B cell (primary cell): ENCODE measurements around the gene GAP43.

Experiments used
- EZH2 ChIP-seq: IDR thresholded peaks from 2 replicates; pipeline ENCODE4 v1.6.1; 2012; ENCODE audit warnings: borderline replicate concordance, low read depth, mild to moderate bottlenecking, moderate library complexity, low read length; ENCODE audit not compliant: insufficient read depth, poor library complexity, severe bottlenecking
- TF ChIP-seq, protein P1 (sequence below): fragments of 200-600 bp; IDR thresholded peaks from one replicate; pipeline ENCODE4 v1.8.0; 2022; ENCODE audit warnings: antibody characterized with exemption, mild to moderate bottlenecking

DNA sequence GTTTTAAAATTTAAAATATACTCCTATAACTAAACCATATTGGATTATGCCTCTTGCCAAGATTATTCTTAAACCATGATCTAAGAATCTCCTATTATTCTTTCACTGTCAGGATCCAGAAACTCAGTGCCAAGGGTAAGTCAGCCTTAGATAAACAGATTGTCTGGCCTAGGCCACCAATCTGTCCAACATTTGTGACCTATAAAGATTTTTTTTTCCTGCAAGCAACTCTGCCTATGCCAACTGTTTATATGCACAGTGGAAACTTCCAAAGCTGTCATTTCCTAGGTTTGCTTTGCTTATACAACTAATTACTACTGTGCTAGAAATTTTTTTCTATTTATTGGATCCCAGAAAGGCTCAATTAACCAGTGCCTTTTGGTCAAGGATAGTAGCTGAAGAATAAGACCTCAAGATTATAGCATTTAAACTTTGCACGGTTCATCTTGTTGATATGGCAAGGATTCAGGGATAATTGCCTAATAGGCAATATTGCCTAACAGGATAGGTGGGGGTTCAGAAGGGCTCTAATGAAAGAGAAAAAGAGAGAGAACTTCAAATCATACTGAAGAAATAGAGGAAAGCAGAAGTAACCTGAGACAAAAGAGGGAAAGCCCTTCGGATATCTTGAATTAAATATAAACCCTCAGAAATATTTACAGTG, 22.8 kb downstream of the GAP43 start:
- TF ChIP-seq, protein P1, sequence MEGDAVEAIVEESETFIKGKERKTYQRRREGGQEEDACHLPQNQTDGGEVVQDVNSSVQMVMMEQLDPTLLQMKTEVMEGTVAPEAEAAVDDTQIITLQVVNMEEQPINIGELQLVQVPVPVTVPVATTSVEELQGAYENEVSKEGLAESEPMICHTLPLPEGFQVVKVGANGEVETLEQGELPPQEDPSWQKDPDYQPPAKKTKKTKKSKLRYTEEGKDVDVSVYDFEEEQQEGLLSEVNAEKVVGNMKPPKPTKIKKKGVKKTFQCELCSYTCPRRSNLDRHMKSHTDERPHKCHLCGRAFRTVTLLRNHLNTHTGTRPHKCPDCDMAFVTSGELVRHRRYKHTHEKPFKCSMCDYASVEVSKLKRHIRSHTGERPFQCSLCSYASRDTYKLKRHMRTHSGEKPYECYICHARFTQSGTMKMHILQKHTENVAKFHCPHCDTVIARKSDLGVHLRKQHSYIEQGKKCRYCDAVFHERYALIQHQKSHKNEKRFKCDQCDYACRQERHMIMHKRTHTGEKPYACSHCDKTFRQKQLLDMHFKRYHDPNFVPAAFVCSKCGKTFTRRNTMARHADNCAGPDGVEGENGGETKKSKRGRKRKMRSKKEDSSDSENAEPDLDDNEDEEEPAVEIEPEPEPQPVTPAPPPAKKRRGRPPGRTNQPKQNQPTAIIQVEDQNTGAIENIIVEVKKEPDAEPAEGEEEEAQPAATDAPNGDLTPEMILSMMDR = no peak
- no peak for TF ChIP-seq EZH2
